ENCODE data around the gene NBAS. TPM values are rescaled to one million over a fixed set of nuclear protein-coding genes. Genes with fewer than 3 reads are reported as not detected.

Gene NBAS
- total and polyA plus RNA-seq, 10 of the 15 experiments (the other 5 are each of a cell fraction or from before 2014, with no cell fraction given) = 4.3 to 32.7 (median 20.8) TPM

- TF ChIP-seq ZBTB40 (IDR thresholded peaks at IDR 0.05; ENCODE audit: borderline replicate concordance) (no peak), HDAC2 (IDR thresholded peaks at IDR 0.05) (no peak), CREB1 (IDR thresholded peaks at IDR 0.05; ENCODE audit: low read depth) (no peak), SREBF1 (IDR thresholded peaks at IDR 0.05; ENCODE audit: low read length) (no peak), PAX8 (IDR thresholded peaks at IDR 0.05) (no peak), BCL11A (IDR thresholded peaks at IDR 0.05; ENCODE audit: low read depth, low read length) (no peak), STAT3 (IDR thresholded peaks at IDR 0.05; ENCODE audit: low read depth, low read length) (no peak), YBX1 (IDR thresholded peaks at IDR 0.05) (no peak), ZBTB4 (CRISPR knock-in tag; IDR thresholded peaks at IDR 0.05) (no peak), USF1 (IDR thresholded peaks at IDR 0.05; ENCODE audit: borderline replicate concordance, extremely low read length, insufficient read depth, low read depth, low read length) (no peak), ZNF24 (IDR thresholded peaks at IDR 0.05) (no peak), PKNOX1 (IDR thresholded peaks at IDR 0.05) (no peak)
These were observed 132.1 kb downstream of the NBAS start (continued) for GRCh38 chr2:15429032-15429431.

Data from GM12878 (cell line).